DOHH2 (cell line): ENCODE measurements around the gene SFI1.
"Not testable (repeated sequence)": the region's sequence is repeated elsewhere in the genome, so short reads cannot be mapped to it uniquely, and the experiment has no call there.

ENCODE experiments used
- EZH2phosphoT487 ChIP-seq: fragments of 200-600 bp; sonication (generic); IDR thresholded peaks from 2 replicates; pipeline ENCODE4 v1.6.1; 2017; ENCODE audit warnings: borderline replicate concordance, mild to moderate bottlenecking, antibody characterized with exemption, low read length, moderate library complexity, mixed read lengths
- TF ChIP-seq, protein P1 (sequence below): fragments of 200-600 bp; sonication (generic); IDR thresholded peaks from one replicate; pipeline ENCODE4 v1.5.1; 2014; ENCODE audit warnings: antibody characterized with exemption, mild to moderate bottlenecking, low read depth, low read length; ENCODE audit not compliant: poor library complexity, severe bottlenecking

- TF ChIP-seq, protein P1, sequence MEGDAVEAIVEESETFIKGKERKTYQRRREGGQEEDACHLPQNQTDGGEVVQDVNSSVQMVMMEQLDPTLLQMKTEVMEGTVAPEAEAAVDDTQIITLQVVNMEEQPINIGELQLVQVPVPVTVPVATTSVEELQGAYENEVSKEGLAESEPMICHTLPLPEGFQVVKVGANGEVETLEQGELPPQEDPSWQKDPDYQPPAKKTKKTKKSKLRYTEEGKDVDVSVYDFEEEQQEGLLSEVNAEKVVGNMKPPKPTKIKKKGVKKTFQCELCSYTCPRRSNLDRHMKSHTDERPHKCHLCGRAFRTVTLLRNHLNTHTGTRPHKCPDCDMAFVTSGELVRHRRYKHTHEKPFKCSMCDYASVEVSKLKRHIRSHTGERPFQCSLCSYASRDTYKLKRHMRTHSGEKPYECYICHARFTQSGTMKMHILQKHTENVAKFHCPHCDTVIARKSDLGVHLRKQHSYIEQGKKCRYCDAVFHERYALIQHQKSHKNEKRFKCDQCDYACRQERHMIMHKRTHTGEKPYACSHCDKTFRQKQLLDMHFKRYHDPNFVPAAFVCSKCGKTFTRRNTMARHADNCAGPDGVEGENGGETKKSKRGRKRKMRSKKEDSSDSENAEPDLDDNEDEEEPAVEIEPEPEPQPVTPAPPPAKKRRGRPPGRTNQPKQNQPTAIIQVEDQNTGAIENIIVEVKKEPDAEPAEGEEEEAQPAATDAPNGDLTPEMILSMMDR: not testable (repeated sequence)
- not testable (repeated sequence) for TF ChIP-seq EZH2phosphoT487
These were observed 13.9 kb upstream of the SFI1 start for GRCh38 chr22:31482470-31482869.
